C4-2B (cell line): Measurements from ENCODE around the gene FCGR3A.
"Not testable (repeated sequence)": the region's sequence is repeated elsewhere in the genome, so short reads cannot be mapped to it uniquely, and the experiment has no call there.

ENCODE experiments used
- CTCF ChIP-seq: fragments of 450-650 bp; conservative IDR thresholded peaks from 2 replicates; pipeline ENCODE4 v1.5.1; 2017; ENCODE audit warnings: mild to moderate bottlenecking
- ZFX ChIP-seq: fragments of 450-650 bp; IDR thresholded peaks from 2 replicates; pipeline ENCODE4 v1.6.1; 2017

DNA sequence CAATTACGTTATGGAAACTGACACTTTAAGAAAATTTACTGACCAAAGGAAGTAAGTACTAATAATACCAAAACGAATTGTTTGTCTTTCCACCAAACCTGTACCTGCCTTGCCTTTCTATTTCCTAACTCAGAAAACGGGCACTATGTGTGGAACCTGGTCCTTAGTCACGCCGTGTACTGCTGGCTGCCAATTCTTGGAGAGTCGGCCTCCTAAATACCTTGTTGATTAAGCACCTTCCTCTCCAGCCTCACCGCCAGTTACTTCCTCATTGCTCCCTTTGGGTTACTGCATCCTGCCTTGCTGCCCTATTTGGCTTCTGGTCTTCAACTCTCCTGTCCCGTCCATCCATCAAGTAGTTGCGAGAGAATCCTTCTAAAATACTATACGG, 9.1 kb downstream of the FCGR3A start:
- TF ChIP-seq CTCF, ZFX: not testable (repeated sequence)
